Spleen (tissue), 11 donors: Measurements from ENCODE around the gene TRIM40. TPM values are rescaled to one million over a fixed set of nuclear protein-coding genes. Genes with fewer than 3 reads are reported as not detected.
"Not testable (repeated sequence)": the region's sequence is repeated elsewhere in the genome, so short reads cannot be mapped to it uniquely, and the experiment has no call there.

ENCODE experiments used
- DNase-seq: peaks from one replicate; pipeline ENCODE4 v3.0.0-alpha.2; 2020
- H3K27ac ChIP-seq, 8 donors: fragments of 200-600 bp; sonication (generic) in 7 of 8; 1 replicate in 4 of 8; 2 replicates in 4 of 8; pipeline versions ENCODE4 v1.5.0 to v1.8.0; 2016 to 2021; ENCODE audit warnings: inconsistent platforms in 4 of 8, mild to moderate bottlenecking in 4 of 8, moderate library complexity in 1 of 8
- H3K27me3 ChIP-seq, 7 donors: fragments of 200-600 bp; sonication (generic) in 6 of 7; replicated peaks in 1 of 7; 1 replicate in 4 of 7; 2 replicates in 3 of 7; pipeline versions ENCODE4 v1.5.0 to v1.8.0; 2016 to 2021; ENCODE audit warnings: inconsistent platforms in 3 of 7, mild to moderate bottlenecking in 1 of 7
- H3K36me3 ChIP-seq, 6 donors: fragments of 200-600 bp; sonication (generic) in 5 of 6; 1 replicate in 4 of 6; 2 replicates in 2 of 6; pipeline versions ENCODE4 v1.5.0 to v1.8.0; 2016 to 2021; ENCODE audit warnings: inconsistent platforms in 2 of 6
- H3K4me1 ChIP-seq, 6 donors: fragments of 200-600 bp; sonication (generic) in 5 of 6; 1 replicate in 3 of 6; 2 replicates in 3 of 6; pipeline versions ENCODE4 v1.5.0 to v1.8.0; 2016 to 2021; ENCODE audit warnings: inconsistent platforms in 3 of 6
- H3K4me3 ChIP-seq, 8 donors: fragments of 200-600 bp; sonication (generic) in 7 of 8; 1 replicate in 4 of 8; 2 replicates in 4 of 8; pipeline versions ENCODE4 v1.5.0 to v1.8.0; 2016 to 2021; ENCODE audit warnings: inconsistent platforms in 4 of 8, mild to moderate bottlenecking in 4 of 8, moderate library complexity in 2 of 8
- H3K9me3 ChIP-seq, 8 donors: fragments of 200-600 bp; sonication (generic) in 7 of 8; 1 replicate in 4 of 8; 2 replicates in 4 of 8; pipeline versions ENCODE4 v1.5.0 to v1.8.0; 2016 to 2021; ENCODE audit warnings: inconsistent platforms in 4 of 8
- POLR2A ChIP-seq, 3 donors: fragments of 450-650 bp; IDR thresholded peaks; one replicate each; pipeline ENCODE4 v1.5.1; 2017; ENCODE audit warnings: antibody characterized with exemption in 3 of 3, mild to moderate bottlenecking in 1 of 3
- POLR2AphosphoS5 ChIP-seq, 3 donors: sonication (generic); formaldehyde crosslinking; IDR thresholded peaks; one replicate each; pipeline ENCODE4 v1.5.1; 2017; ENCODE audit warnings: antibody characterized with exemption in 3 of 3
- WGBS, 5 donors: extraction: QIAGEN DNeasy Blood & Tissue Kit in 3 of 5; methylation state at CpG; one replicate each; pipeline versions ENCODE4 v1.1.5 to v1.1.7; 2013 to 2018; 5-methylcytosine and 5-hydroxymethylcytosine counted together
- intact Hi-C: fragments of 100-400 bp; cut with DNase I; formaldehyde crosslinking; loops from one replicate; pipeline ENCODE4 v1.15.0; 2023; ENCODE audit warnings: low total_unique reads
- polyA plus RNA-seq, 3 donors: library from polyadenylated mRNA; stranded (reverse); fragments of 200-250 nt; gene quantifications; one replicate each; pipeline ENCODE4 v1.2.1, GENCODE V29; 2013
- total RNA-seq, 7 donors: library from RNA; depleted of rRNA in 3 of 7; stranded (reverse); fragments of >200 nt in 3 of 7; fragmentation: NEBNext Ultra II Directional in 4 of 7; extraction: Animal tissue kit (Norgen Biotek cat#: 25700) in 4 of 7; gene quantifications; one replicate each; pipeline versions ENCODE4 v1.1.0 to v1.2.1, GENCODE V29; 2016 to 2021
- TF ChIP-seq, protein P1 (sequence below), 11 experiments: fragments of 200-600 bp in 7 of 11; fragments of 450-650 bp in 4 of 11; sonication (generic) in 4 of 11; IDR thresholded peaks in 8 of 11; conservative IDR thresholded peaks in 3 of 11; 1 replicate in 7 of 11; 2 replicates in 4 of 11; pipeline versions ENCODE4 v1.4.0 to v1.8.0; 2016 to 2021; ENCODE audit warnings: antibody characterized with exemption in 11 of 11, inconsistent platforms in 4 of 11, mild to moderate bottlenecking in 1 of 11
- donor health status: healthy with polysubstance abuse.
- donor health status: DM: no; HTN: no; CAD: no; lungs with moderate emphysema.
- donor health status: DM: no; HTN: no; CAD: no.
- donor health status: Bipolar disorder and iron deficiency.
- donor health status: healthy.
- donor health status: DM: no; HTN: no; CAD: no.
- donor health status: DM: yes; HTN: yes; CAD: no.

The TRIM40 gene
- total and polyA plus RNA-seq, 10 donors: 0.20 to 1.0 (median 0.29) TPM; not detected in 7

DNA sequence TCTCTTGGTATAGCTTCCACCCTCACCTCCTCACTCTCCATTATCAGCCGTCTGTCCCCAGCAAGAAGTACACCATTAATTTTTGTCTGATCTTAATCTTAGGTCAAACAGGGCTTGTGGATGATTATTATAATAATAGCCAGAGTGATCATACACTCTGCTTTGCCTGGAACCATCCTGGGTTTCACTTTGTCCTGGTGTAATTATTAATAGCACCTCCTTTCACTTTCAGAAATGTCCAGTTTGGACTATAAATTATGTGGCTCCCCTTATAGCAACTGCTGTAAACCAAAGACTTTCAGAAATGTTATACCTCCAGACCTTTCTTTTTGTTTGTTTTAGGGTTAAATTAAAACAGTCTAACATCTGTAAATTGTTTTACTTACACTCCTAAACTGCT, 22.1 kb upstream of the TRIM40 start:
- H3K36me3 ChIP-seq: no peaks in the 10 kb centered on the region
- H3K9me3 ChIP-seq: no peaks in the 10 kb centered on the region
- no peak overlapping the region for H3K27ac ChIP-seq
- TF ChIP-seq POLR2A (IDR thresholded peaks at IDR 0.05): no peak
- no peak for TF ChIP-seq POLR2AphosphoS5 (IDR thresholded peaks at IDR 0.05)
- TF ChIP-seq, protein P1, sequence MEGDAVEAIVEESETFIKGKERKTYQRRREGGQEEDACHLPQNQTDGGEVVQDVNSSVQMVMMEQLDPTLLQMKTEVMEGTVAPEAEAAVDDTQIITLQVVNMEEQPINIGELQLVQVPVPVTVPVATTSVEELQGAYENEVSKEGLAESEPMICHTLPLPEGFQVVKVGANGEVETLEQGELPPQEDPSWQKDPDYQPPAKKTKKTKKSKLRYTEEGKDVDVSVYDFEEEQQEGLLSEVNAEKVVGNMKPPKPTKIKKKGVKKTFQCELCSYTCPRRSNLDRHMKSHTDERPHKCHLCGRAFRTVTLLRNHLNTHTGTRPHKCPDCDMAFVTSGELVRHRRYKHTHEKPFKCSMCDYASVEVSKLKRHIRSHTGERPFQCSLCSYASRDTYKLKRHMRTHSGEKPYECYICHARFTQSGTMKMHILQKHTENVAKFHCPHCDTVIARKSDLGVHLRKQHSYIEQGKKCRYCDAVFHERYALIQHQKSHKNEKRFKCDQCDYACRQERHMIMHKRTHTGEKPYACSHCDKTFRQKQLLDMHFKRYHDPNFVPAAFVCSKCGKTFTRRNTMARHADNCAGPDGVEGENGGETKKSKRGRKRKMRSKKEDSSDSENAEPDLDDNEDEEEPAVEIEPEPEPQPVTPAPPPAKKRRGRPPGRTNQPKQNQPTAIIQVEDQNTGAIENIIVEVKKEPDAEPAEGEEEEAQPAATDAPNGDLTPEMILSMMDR (IDR thresholded peaks at IDR 0.05 in 8 of 11, conservative IDR thresholded peaks at IDR 0.05 in 3 of 11): no peak
- no peak overlapping the region for H3K4me3 ChIP-seq
- intact Hi-C loops: no loop called here
- peaks cover 0 to 80% (median 28%) of the 10 kb centered on the region in 7 donors for H3K27me3 ChIP-seq
- WGBS, 5 donors: 44 to 59% (median 55%) methylated on average over 1 of the region's 1 CpG
- no peaks in the 10 kb centered on the region for H3K4me1 ChIP-seq
- DNase-seq: no peak

DNA sequence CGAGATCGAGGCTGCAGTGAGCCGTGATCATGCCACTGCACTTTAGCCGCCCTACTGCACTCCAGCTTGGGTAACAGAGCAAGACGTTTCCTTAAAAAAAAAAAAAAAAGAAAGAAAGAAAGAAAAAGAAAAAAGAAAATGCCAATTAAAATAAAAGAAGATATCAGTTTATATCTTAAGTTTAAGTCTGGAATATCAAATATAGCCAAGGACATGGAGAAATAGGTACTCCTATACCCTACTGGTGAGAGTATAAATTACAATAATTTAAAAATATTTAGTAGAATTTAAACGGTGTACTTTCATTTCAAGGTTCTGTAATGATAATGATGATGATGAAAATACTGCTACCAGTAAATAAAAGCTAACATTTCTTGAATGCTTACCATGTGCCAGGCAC, 19.2 kb upstream of the TRIM40 start:
- 74 to 79% (median 77%) methylated on average over 6 of the region's 6 CpGs for WGBS, 5 donors
- H3K4me3 ChIP-seq: no peak overlapping the region
- no peaks in the 10 kb centered on the region for H3K4me1 ChIP-seq
- TF ChIP-seq POLR2AphosphoS5 (IDR thresholded peaks at IDR 0.05) (no peak), POLR2A (IDR thresholded peaks at IDR 0.05) (no peak)
- TF ChIP-seq, protein P1 (IDR thresholded peaks at IDR 0.05 in 8 of 11, conservative IDR thresholded peaks at IDR 0.05 in 3 of 11): no peak
- no peaks in the 10 kb centered on the region for H3K36me3 ChIP-seq
- no peak overlapping the region for H3K27ac ChIP-seq
- no peak for DNase-seq
- no peaks in the 10 kb centered on the region for H3K9me3 ChIP-seq
- intact Hi-C loops: no loop called here
- H3K27me3 ChIP-seq: peaks cover 0 to 60% (median 8%) of the 10 kb centered on the region in 7 donors

DNA sequence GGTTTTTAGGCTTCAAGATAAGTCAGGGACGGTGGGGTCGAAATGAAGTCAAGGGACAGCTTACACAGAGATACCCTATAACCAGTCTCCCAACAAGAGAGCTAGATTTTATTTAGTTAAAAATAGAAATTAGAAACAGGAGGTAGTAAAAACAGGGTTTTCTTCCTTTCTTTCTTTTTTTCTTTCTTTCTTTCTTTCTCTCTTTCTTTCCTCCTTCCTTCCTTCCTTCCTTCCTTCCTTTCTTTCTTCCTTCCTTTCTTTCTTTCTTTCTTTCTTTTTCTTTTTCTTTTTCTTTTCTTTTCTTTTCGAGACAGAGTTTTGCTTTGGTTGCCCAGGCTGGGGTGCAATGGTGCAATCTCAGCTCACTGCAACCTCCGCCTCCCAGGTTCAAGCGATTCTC, 17.2 kb upstream of the TRIM40 start:
- H3K27ac ChIP-seq, DNase-seq, H3K4me3 ChIP-seq, H3K36me3 ChIP-seq, H3K9me3 ChIP-seq, H3K4me1 ChIP-seq, intact Hi-C loops: not testable (repeated sequence)
- WGBS, 5 donors: 89 to 95% (median 90%) methylated on average over 5 of the region's 5 CpGs
- H3K27me3 ChIP-seq: peaks cover 0 to 53% (median 7%) of the 10 kb centered on the region in 7 donors

DNA sequence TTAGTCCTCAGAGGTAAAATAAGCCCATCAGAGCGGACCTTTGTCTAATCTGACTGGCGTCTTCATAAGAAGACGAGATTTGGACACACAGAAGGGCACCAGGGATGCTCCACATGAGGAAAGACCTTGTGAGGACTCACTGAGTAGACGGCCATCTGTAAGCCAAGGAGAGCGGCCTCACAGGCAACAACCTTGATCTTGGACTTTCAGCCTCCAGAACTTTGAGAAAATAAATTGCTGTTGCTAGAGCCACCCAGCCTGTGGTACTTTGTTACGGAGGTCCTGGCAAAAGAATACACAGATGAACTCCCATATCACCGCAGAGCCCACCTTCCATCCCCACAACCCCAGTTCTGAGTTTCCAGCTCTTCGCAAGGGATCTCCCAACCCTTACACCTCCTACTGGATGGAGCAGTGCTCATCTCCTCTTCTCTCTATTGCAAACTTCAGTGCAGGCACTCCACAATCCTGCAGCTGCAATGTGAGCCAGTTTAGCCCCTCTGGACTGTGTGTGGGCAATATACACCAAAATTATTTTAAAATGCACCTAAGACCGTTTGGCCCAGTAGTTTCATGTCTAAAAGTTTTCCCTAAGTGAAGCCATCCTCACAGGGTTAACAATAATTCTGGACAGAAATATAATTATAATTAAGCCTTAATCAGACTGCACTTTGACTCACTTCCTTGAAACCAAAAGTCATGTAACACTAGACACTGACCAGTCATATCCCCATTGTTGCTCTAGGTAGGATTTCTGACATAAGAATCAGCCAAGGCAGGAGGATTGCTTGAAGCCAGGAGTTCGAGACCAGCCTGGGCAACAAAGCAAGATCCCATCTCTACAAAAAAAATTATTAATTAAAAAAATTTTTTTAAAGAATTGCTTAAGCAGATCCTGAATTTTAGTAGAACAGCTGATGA, 14.2 kb upstream of the TRIM40 start:
- no peaks in the 10 kb centered on the region for H3K9me3 ChIP-seq
- H3K4me1 ChIP-seq: no peaks in the 10 kb centered on the region
- 78 to 89% (median 87%) methylated on average over 9 to 10 of the region's 10 CpGs for WGBS, 5 donors
- no peak for DNase-seq
- no peak overlapping the region for H3K4me3 ChIP-seq
- H3K27ac ChIP-seq: no peak overlapping the region
- H3K27me3 ChIP-seq: peaks cover 0 to 37% (median under 1%) of the 10 kb centered on the region in 7 donors
- H3K36me3 ChIP-seq: no peaks in the 10 kb centered on the region
- no peak for TF ChIP-seq POLR2A (IDR thresholded peaks at IDR 0.05)
- TF ChIP-seq POLR2AphosphoS5 (IDR thresholded peaks at IDR 0.05): no peak
- TF ChIP-seq, protein P1 (IDR thresholded peaks at IDR 0.05 in 8 of 11, conservative IDR thresholded peaks at IDR 0.05 in 3 of 11): no peak
- intact Hi-C loops: no loop called here
